Natural killer cell (primary cell): ENCODE measurements around the gene NHERF2. TPM values are rescaled to one million over a fixed set of nuclear protein-coding genes. Genes with fewer than 3 reads are reported as not detected.

Experiments
- ATAC-seq, 3 donors: fragments of 150-1000 bp in 2 of 3; fragments of 200-7000 bp in 1 of 3; cut with Tn5 transposase; 1 replicate in 1 of 3; 2 replicates in 2 of 3; pipeline ENCODE4 v1.10.0; 2021; ENCODE audit warnings: mild to moderate bottlenecking in 2 of 3, moderate library complexity in 2 of 3
- DNase-seq, 2 donors: peaks; one replicate each; pipeline versions ENCODE4 v3.0.0 to v3.0.0-alpha.2; 2013 to 2021; ENCODE audit warnings: mixed read lengths in 1 of 2
- H3K27ac ChIP-seq: one replicate; pipeline ENCODE4 v1.5.1; 2013; ENCODE audit warnings: mild to moderate bottlenecking, low read length
- H3K27me3 ChIP-seq: one replicate; pipeline ENCODE4 v1.6.1; 2013; ENCODE audit warnings: low read length; ENCODE audit not compliant: control insufficient read depth, insufficient read depth
- H3K36me3 ChIP-seq: one replicate; pipeline ENCODE4 v1.6.1; 2013; ENCODE audit warnings: low read length; ENCODE audit not compliant: control insufficient read depth, insufficient read depth
- H3K4me1 ChIP-seq: one replicate; pipeline ENCODE4 v1.6.1; 2013; ENCODE audit warnings: low read length; ENCODE audit not compliant: control insufficient read depth, insufficient read depth
- H3K4me3 ChIP-seq: one replicate; pipeline ENCODE4 v1.5.1; 2013; ENCODE audit warnings: low read length
- H3K9me3 ChIP-seq: one replicate; pipeline ENCODE4 v1.6.1; 2013; ENCODE audit warnings: low read length; ENCODE audit not compliant: control insufficient read depth, insufficient read depth
- H3K27ac Mint-ChIP-seq, 2 donors: one replicate each; pipeline ENCODE4 v1.8.0; 2022; ENCODE audit warnings: mild to moderate bottlenecking in 2 of 2, mixed read lengths in 2 of 2, moderate library complexity in 1 of 2
- H3K27me3 Mint-ChIP-seq, 2 donors: one replicate each; pipeline ENCODE4 v1.8.0; 2022; ENCODE audit warnings: low read depth in 2 of 2, mixed read lengths in 2 of 2
- H3K36me3 Mint-ChIP-seq: one replicate; pipeline ENCODE4 v1.8.0; 2022; ENCODE audit warnings: mixed read lengths
- H3K4me1 Mint-ChIP-seq, 2 donors: one replicate each; pipeline ENCODE4 v1.8.0; 2022; ENCODE audit warnings: mixed read lengths in 2 of 2
- H3K4me3 Mint-ChIP-seq: one replicate; pipeline ENCODE4 v1.8.0; 2022; ENCODE audit warnings: mild to moderate bottlenecking, moderate library complexity, mixed read lengths
- H3K9me3 Mint-ChIP-seq, 2 donors: one replicate each; pipeline ENCODE4 v1.8.0; 2022; ENCODE audit warnings: mixed read lengths in 2 of 2
- CTCF ChIP-seq: fragments of 200-600 bp; IDR thresholded peaks from one replicate; pipeline ENCODE4 v1.8.0; 2022; ENCODE audit warnings: antibody characterized with exemption
- WGBS: methylation state at CpG from one replicate; pipeline ENCODE4 v1.1.7; 2013; ENCODE audit warnings: missing lambda C conversion rate; ENCODE audit not compliant: insufficient coverage; 5-methylcytosine and 5-hydroxymethylcytosine counted together
- intact Hi-C: fragments of 100-400 bp; cut with micrococcal nuclease; formaldehyde crosslinking; loops from one replicate; pipeline ENCODE4 v1.14.2; 2022
- total RNA-seq, 4 donors: library from RNA; stranded (reverse); fragments of 120-200 nt in 1 of 4; gene quantifications; one replicate each; pipeline versions ENCODE4 v1.2.3 to v1.2.4, GENCODE V29; 2013 to 2022

NHERF2 gene
- total RNA-seq, 3 donors from 2014 or later (not counting 1 experiment from before 2014, with no cell fraction given) = 4.3 to 7.1 (median 5.6) TPM

- Mint-ChIP-seq H3K4me1 (peaks cover 0 to 34% of the 10 kb centered on the region in 2 donors), H3K27me3 (peaks cover 0 to 2% of the 10 kb centered on the region in 2 donors), H3K36me3 (no peaks in the 10 kb centered on the region), H3K27ac (peak overlapping the region; percentile 84), H3K9me3 (no peaks in the 10 kb centered on the region), H3K4me3 (peak overlapping the region; percentile 84)
- H3K36me3 ChIP-seq = peaks cover 4% of the 10 kb centered on the region
- H3K9me3 ChIP-seq = no peaks in the 10 kb centered on the region
- DNase-seq (peak; percentile 95 to 99), ATAC-seq (peak; percentile 82 to 94 (median 83))
- intact Hi-C loops = no loop called here
- peaks cover 2% of the 10 kb centered on the region for H3K27me3 ChIP-seq
- H3K4me1 ChIP-seq = peaks cover 36% of the 10 kb centered on the region
- H3K27ac ChIP-seq = peak overlapping the region; percentile 72
- 4% methylated on average over 96 of the region's 96 CpGs for WGBS
- H3K4me3 ChIP-seq = peak overlapping the region; percentile 15
- TF ChIP-seq CTCF = no peak
Observed at GRCh38 chr16:1991948-1992703, 34.6 kb upstream of the NHERF2 start.

GRCh38 chr16:1992704-1993317 is 33.9 kb upstream of the NHERF2 start:
- 59% methylated on average over 50 of the region's 50 CpGs for WGBS
- TF ChIP-seq CTCF = no peak
- H3K36me3 ChIP-seq = peaks cover 6% of the 10 kb centered on the region

GRCh38 chr16:1993731-1994131 is 33.0 kb upstream of the NHERF2 start:
- Histone ChIP-seq H3K27ac (peak overlapping the region; percentile 35), H3K36me3 (peaks cover 11% of the 10 kb centered on the region), H3K27me3 (peaks cover 2% of the 10 kb centered on the region), H3K4me3 (no peak overlapping the region), H3K9me3 (no peaks in the 10 kb centered on the region), H3K4me1 (peaks cover 36% of the 10 kb centered on the region)
- Mint-ChIP-seq H3K27me3 (no peaks in the 10 kb centered on the region), H3K9me3 (no peaks in the 10 kb centered on the region), H3K36me3 (no peaks in the 10 kb centered on the region), H3K4me3 (no peak overlapping the region), H3K4me1 (peaks cover 0 to 30% of the 10 kb centered on the region in 2 donors), H3K27ac (peak overlapping the region; percentile 75 to 85)
- no peak for TF ChIP-seq CTCF
- intact Hi-C loops = no loop called here
- ATAC-seq (no peak), DNase-seq (peak in 1 of 2 donors; percentile 58)
- WGBS = 100% methylated on average over 1 of the region's 2 CpGs

More at GRCh38 chr16:1992704-1993317, 33.9 kb upstream of the NHERF2 start:
- Histone ChIP-seq H3K9me3 (no peaks in the 10 kb centered on the region), H3K27me3 (peaks cover 2% of the 10 kb centered on the region), H3K27ac (peak overlapping the region; percentile 35), H3K4me1 (peaks cover 36% of the 10 kb centered on the region), H3K4me3 (no peak overlapping the region)
- Mint-ChIP-seq H3K27me3 (peaks cover 0 to 2% of the 10 kb centered on the region in 2 donors), H3K27ac (peak overlapping the region; percentile 75 to 85), H3K36me3 (no peaks in the 10 kb centered on the region), H3K4me3 (no peak overlapping the region), H3K4me1 (peaks cover 0 to 34% of the 10 kb centered on the region in 2 donors), H3K9me3 (no peaks in the 10 kb centered on the region)
- intact Hi-C loops = no loop called here
- ATAC-seq (no peak), DNase-seq (peak in 1 of 2 donors; percentile 33)
